Kidney (tissue), 14 donors: Measurements from ENCODE around the gene PLN. TPM values are rescaled to one million over a fixed set of nuclear protein-coding genes. Genes with fewer than 3 reads are reported as not detected.

Experiments
- DNase-seq, 5 donors: peaks; one replicate each; pipeline ENCODE4 v3.0.0-alpha.2; 2013 to 2020
- FAIRE-seq: peaks from 2 replicates; lab custom pipeline; 2012; peaks lifted over from hg19 to GRCh38; lab: Jason Lieb, UNC
- H3K27ac ChIP-seq, 2 donors: one replicate each; pipeline ENCODE4 v1.7.0; 2013; ENCODE audit warnings: low read depth in 2 of 2, low read length in 2 of 2, inconsistent platforms in 1 of 2
- H3K27me3 ChIP-seq: one replicate; pipeline ENCODE4 v1.7.1; 2013; ENCODE audit warnings: low read length, inconsistent platforms; ENCODE audit not compliant: control insufficient read depth, insufficient read depth
- H3K36me3 ChIP-seq, 3 donors: one replicate each; pipeline versions ENCODE4 v1.7.0 to v1.7.1; 2013; ENCODE audit warnings: low read length in 3 of 3, control low read depth in 1 of 3, inconsistent platforms in 1 of 3; ENCODE audit not compliant: insufficient read depth in 3 of 3, control insufficient read depth in 2 of 3
- H3K4me1 ChIP-seq, 3 donors: one replicate each; pipeline versions ENCODE4 v1.7.0 to v1.7.1; 2013; ENCODE audit warnings: low read length in 3 of 3, inconsistent platforms in 1 of 3, low read depth in 1 of 3; ENCODE audit not compliant: control insufficient read depth in 2 of 3, insufficient read depth in 2 of 3
- H3K4me3 ChIP-seq, 3 donors: one replicate each; pipeline versions ENCODE4 v1.7.0 to v1.8.1; 2013; ENCODE audit warnings: low read length in 3 of 3, control low read depth in 1 of 3, inconsistent platforms in 1 of 3
- H3K9ac ChIP-seq, 3 donors: one replicate each; pipeline versions ENCODE4 v1.7.0 to v1.7.1; 2013; ENCODE audit warnings: low read length in 3 of 3, control low read depth in 1 of 3, inconsistent platforms in 1 of 3
- H3K9me3 ChIP-seq, 3 donors: one replicate each; pipeline versions ENCODE4 v1.7.0 to v1.7.1; 2013; ENCODE audit warnings: low read length in 3 of 3, control low read depth in 1 of 3, inconsistent platforms in 1 of 3; ENCODE audit not compliant: control insufficient read depth in 2 of 3, insufficient read depth in 1 of 3
- intact Hi-C: fragments of 100-400 bp; cut with DNase I; formaldehyde crosslinking; loops from one replicate; pipeline ENCODE4 v1.11.1; 2022
- polyA plus RNA-seq: library from polyadenylated mRNA; stranded (reverse); fragments of 350-450 nt; fragmentation: Illumina TruSeq; extraction: RNeasy Lipid Tissue Mini Kit (QIAGEN cat#74804); gene quantifications from one replicate; pipeline ENCODE4 v1.2.3, GENCODE V29; 2014; ENCODE audit warnings: low read depth, low replicate concordance; ENCODE audit not compliant: insufficient read depth
- total RNA-seq: library from RNA; stranded (reverse); fragmentation: NEBNext Ultra II Directional; extraction: Animal tissue kit (Norgen Biotek cat#: 25700); gene quantifications from one replicate; pipeline ENCODE4 v1.2.1, GENCODE V29; 2021
- TF ChIP-seq, protein P1 (sequence below): IDR thresholded peaks from 3 replicates; pipeline ENCODE4 v1.5.1; 2012; ENCODE audit warnings: mild to moderate bottlenecking, moderate library complexity, borderline replicate concordance; ENCODE audit not compliant: insufficient read depth; ENCODE audit errors: extremely low read depth
- donor health status: control.
- donor health status: control.
- donor health status: control.
- donor health status: control.
- donor health status: control.
- donor health status: DM: yes; HTN: yes; CAD: no.
- donor health status: Normal renal cell carcinoma (clear cell type).

The PLN gene
- total and polyA plus RNA-seq, 2 donors from 2014 or later, result 22.7 to 47.2 TPM

DNA sequence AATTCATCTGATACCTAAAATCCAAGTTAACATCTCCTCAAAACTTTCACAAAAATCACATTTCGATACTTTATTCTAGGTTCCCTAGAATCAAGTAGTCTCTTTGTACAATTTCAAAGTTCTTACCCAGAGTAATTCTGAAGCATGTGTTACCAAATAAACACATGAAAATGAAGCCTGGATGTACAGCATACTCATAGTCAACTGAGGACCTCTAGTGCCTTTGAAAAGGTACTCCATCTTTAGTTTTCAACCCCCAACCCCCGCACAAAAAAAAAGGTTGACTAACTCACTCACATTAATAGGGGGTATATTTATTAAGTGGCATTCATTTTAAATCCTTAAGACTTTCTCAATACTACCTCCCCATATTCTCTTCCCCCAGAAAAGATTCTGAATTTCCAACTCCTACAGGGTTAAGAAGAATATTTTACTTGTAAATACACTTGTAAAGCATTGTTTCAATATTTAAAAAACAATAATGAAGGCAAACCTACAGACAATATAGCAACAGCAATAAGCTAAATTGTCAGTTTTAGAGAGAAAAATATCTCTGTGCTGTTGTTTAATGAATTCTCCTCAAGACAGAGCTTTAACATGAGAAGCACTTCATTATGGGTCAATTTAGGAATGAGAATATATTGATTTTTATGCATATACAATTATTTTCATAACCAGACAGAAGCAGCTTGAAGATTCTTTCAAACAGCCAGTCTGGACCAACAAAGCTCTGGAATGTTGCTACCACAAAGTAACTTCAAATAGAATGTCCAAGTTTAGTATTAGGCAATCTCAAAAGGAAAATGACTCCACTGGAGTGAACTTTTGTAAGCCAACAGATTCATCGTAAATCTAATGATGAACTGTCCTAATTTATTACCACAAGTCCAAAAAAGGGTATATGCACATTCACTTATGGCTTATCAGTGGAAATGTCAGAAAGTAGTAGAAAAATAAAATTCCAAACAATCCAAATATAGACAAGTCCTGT lies 3.3 kb downstream of the PLN start:
- H3K36me3 ChIP-seq, result no peaks in the 10 kb centered on the region
- no peak overlapping the region for H3K27ac ChIP-seq
- H3K9me3 ChIP-seq, result no peaks in the 10 kb centered on the region
- intact Hi-C loops, result no loop called here
- FAIRE-seq (peak; percentile 90), DNase-seq (peak in 2 of 5 donors; percentile 57 to 64)
- H3K27me3 ChIP-seq, result no peaks in the 10 kb centered on the region
- H3K4me3 ChIP-seq, result no peak overlapping the region
- H3K4me1 ChIP-seq, result no peaks in the 10 kb centered on the region
- no peak overlapping the region for H3K9ac ChIP-seq
- TF ChIP-seq, protein P1, sequence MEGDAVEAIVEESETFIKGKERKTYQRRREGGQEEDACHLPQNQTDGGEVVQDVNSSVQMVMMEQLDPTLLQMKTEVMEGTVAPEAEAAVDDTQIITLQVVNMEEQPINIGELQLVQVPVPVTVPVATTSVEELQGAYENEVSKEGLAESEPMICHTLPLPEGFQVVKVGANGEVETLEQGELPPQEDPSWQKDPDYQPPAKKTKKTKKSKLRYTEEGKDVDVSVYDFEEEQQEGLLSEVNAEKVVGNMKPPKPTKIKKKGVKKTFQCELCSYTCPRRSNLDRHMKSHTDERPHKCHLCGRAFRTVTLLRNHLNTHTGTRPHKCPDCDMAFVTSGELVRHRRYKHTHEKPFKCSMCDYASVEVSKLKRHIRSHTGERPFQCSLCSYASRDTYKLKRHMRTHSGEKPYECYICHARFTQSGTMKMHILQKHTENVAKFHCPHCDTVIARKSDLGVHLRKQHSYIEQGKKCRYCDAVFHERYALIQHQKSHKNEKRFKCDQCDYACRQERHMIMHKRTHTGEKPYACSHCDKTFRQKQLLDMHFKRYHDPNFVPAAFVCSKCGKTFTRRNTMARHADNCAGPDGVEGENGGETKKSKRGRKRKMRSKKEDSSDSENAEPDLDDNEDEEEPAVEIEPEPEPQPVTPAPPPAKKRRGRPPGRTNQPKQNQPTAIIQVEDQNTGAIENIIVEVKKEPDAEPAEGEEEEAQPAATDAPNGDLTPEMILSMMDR, result peak; percentile 27

GRCh38 chr6:118553132-118553531 lies 5.0 kb downstream of the PLN start:
- FAIRE-seq, result no peak

DNA sequence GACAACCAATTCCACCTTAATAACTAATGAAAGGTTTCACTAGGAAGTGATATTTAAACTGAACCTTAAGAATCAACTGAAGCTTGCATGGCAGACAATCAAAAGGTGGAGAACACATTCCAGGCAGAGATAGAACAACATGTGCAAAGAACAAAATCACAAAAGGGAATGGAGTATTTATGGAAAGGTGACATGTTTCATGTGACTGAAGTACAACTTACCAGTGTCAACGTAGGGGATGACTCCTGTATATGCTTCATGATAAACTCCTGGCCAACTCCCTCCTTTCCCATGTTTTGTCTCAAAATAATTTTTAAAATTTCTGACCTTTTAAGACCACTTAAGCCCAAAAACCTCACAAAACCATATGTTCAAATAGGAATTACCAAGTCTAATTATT lies 6.6 kb downstream of the PLN start:
- Histone ChIP-seq H3K27me3 (no peaks in the 10 kb centered on the region), H3K27ac (no peak overlapping the region), H3K4me3 (no peak overlapping the region), H3K9me3 (no peaks in the 10 kb centered on the region), H3K4me1 (peaks cover 0 to 3% (median 0%) of the 10 kb centered on the region in 3 donors), H3K36me3 (no peaks in the 10 kb centered on the region), H3K9ac (no peak overlapping the region)
- FAIRE-seq (no peak), DNase-seq (no peak)
- intact Hi-C loops, result no loop called here
- TF ChIP-seq, protein P1, result no peak

More at GRCh38 chr6:118553132-118553531, 5.0 kb downstream of the PLN start:
- H3K4me3 ChIP-seq, result no peak overlapping the region
- H3K9ac ChIP-seq, result no peak overlapping the region
- no peaks in the 10 kb centered on the region for H3K9me3 ChIP-seq
- intact Hi-C loops, result no loop called here
- no peaks in the 10 kb centered on the region for H3K4me1 ChIP-seq
- no peak overlapping the region for H3K27ac ChIP-seq
- TF ChIP-seq, protein P1, result no peak
- no peaks in the 10 kb centered on the region for H3K27me3 ChIP-seq
- H3K36me3 ChIP-seq, result no peaks in the 10 kb centered on the region
- DNase-seq, result no peak
